A673 (cell line): ENCODE measurements around the gene UCK2.

Experiments
- CTCF ChIP-seq: fragments of 300-800, 200-600 bp; sonication (generic); conservative IDR thresholded peaks from 2 replicates; pipeline ENCODE4 v1.5.1; 2017; ENCODE audit warnings: low read depth, mild to moderate bottlenecking, antibody characterized with exemption, low read length, moderate library complexity, mixed read lengths
- EZH2 ChIP-seq: fragments of 200-600 bp; sonication (generic); IDR thresholded peaks from 2 replicates; pipeline ENCODE4 v1.6.1; 2017; ENCODE audit warnings: borderline replicate concordance, low read depth, mild to moderate bottlenecking, mixed read lengths, antibody characterized with exemption, low read length; ENCODE audit not compliant: poor library complexity, severe bottlenecking

- TF ChIP-seq CTCF (no peak), EZH2 (no peak)
Measured at GRCh38 chr1:165860065-165860464, 32.7 kb downstream of the UCK2 start.
